Anterior cingulate cortex (tissue), 58 donors: Measurements from ENCODE around the gene AMOTL1.
"Not testable (repeated sequence)": the region's sequence is repeated elsewhere in the genome, so short reads cannot be mapped to it uniquely, and the experiment has no call there.

ENCODE experiments used
- DNase-seq, 58 donors: peaks; one replicate each; lab custom pipeline; 2025; lab: John Stamatoyannopoulos, UW

Gene AMOTL1

GRCh38 chr11:94913718-94914394, 145.7 kb downstream of the AMOTL1 start:
- DNase-seq: not testable (repeated sequence)

DNA sequence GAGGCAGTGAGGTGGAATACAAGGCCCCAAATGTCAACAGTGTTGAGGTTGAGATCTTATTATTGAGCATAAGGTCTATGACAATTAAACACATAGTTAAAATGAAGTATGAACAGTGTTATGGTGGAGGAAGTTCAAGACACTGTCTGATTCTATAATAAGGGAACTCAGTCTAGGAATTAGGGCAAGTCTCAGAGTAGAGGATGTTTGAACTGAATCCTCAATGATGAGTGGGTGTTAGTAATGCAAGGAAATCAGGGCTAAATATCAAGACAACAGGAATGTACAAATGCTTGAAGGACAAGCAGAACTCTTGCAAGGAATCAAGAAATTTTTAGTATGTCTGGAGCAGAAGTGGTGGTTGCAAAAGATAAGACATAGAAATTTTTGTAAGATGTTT, 152.2 kb downstream of the AMOTL1 start:
- DNase-seq: no peak

- DNase-seq: peak in 20 of 58 donors; percentile 5 to 44 (median 18)
These were observed 154.3 kb downstream of the AMOTL1 start for GRCh38 chr11:94922321-94923003.

GRCh38 chr11:94923004-94923334, 154.8 kb downstream of the AMOTL1 start:
- no peak for DNase-seq

- DNase-seq: peak in 1 of 58 donors; percentile 12
These were observed 156.0 kb downstream of the AMOTL1 start for GRCh38 chr11:94924171-94924572.

DNA sequence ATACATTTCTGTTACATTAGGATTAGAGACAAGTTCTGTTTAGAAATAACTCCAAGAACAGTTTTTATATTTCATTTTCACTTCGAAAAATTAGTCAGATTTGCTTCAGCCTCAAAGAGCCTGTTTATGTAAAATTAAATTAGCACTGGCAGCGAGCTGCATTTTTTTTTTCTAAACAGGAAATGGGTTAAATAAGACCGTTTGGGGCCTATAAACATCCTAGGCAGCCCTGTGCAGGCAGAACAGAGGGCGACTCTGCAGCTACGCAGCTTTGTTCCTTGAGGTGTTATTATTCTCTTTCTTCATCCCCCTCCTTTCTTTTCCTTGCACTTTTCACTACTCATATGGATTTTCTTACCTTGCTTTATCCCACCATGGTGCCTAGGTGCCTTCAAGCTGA, 156.5 kb downstream of the AMOTL1 start:
- DNase-seq: no peak

GRCh38 chr11:94925422-94926270, 157.5 kb downstream of the AMOTL1 start:
- no peak for DNase-seq

- DNase-seq: no peak
These were observed 158.1 kb downstream of the AMOTL1 start for GRCh38 chr11:94926271-94926625.
